ENCODE measurements around the gene SOCS7. TPM values are rescaled to one million over a fixed set of nuclear protein-coding genes. Genes with fewer than 3 reads are reported as not detected.
A peak's percentile ranks its signal among the peaks of the same experiment; 100 is the strongest.

SOCS7 gene
- total RNA-seq, 1 donor from 2014 or later, result 19.0 TPM

DNA sequence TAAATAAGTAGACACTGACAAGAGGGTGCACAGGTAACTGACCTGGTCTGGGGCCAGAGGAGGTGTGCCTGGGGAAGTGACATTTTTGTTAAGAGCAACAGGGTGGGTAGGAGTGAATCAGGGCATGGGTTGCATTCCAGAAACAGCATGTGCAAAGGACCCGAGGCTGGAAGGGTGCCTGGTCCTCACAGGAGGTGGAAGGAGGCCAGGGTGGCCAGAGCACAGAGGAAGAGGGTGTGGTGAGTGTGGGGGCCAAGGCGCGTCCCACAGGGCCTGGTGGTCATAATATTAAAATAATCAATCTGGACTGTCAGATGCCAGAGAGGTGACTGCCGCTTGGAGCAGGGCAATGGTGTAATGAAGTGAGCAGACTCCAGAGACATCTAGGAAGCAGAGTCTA, 90.9 kb downstream of the SOCS7 start:
- Histone ChIP-seq H3K4me3 (ENCODE audit: low read depth, low read length) (no peak overlapping the region), H3K27me3 (ENCODE audit: control insufficient read depth, insufficient read depth, low read length) (no peaks in the 10 kb centered on the region), H3K36me3 (ENCODE audit: control insufficient read depth, insufficient read depth, low read length) (no peaks in the 10 kb centered on the region)
- DNase-seq (ENCODE audit: low read depth) (no peak), FAIRE-seq (no peak)
- no peak for TF ChIP-seq CTCF (IDR thresholded peaks at IDR 0.05; ENCODE audit: insufficient read depth, low read length, severe bottlenecking)

GRCh38 chr17:38443356-38444031, 91.8 kb downstream of the SOCS7 start:
- FAIRE-seq, result no peak
- H3K27me3 ChIP-seq (ENCODE audit: control insufficient read depth, insufficient read depth, low read length), result no peaks in the 10 kb centered on the region
- H3K4me3 ChIP-seq (ENCODE audit: low read depth, low read length), result no peak overlapping the region
- H3K36me3 ChIP-seq (ENCODE audit: control insufficient read depth, insufficient read depth, low read length), result no peaks in the 10 kb centered on the region
- TF ChIP-seq CTCF (IDR thresholded peaks at IDR 0.05; ENCODE audit: insufficient read depth, low read length, severe bottlenecking), result no peak
- DNase-seq (ENCODE audit: low read depth), result no peak

GRCh38 chr17:38444151-38444550, 92.5 kb downstream of the SOCS7 start:
- no peak overlapping the region for H3K4me3 ChIP-seq (ENCODE audit: low read depth, low read length)
- H3K27me3 ChIP-seq (ENCODE audit: control insufficient read depth, insufficient read depth, low read length), result no peaks in the 10 kb centered on the region
- DNase-seq (ENCODE audit: low read depth) (peak; percentile 50), FAIRE-seq (no peak)
- no peaks in the 10 kb centered on the region for H3K36me3 ChIP-seq (ENCODE audit: control insufficient read depth, insufficient read depth, low read length)
- peak; percentile 99 for TF ChIP-seq CTCF (IDR thresholded peaks at IDR 0.05; ENCODE audit: insufficient read depth, low read length, severe bottlenecking)

GRCh38 chr17:38447502-38448085, 96.0 kb downstream of the SOCS7 start:
- H3K4me3 ChIP-seq (ENCODE audit: low read depth, low read length), result no peak overlapping the region
- no peak for TF ChIP-seq CTCF (IDR thresholded peaks at IDR 0.05; ENCODE audit: insufficient read depth, low read length, severe bottlenecking)
- H3K36me3 ChIP-seq (ENCODE audit: control insufficient read depth, insufficient read depth, low read length), result no peaks in the 10 kb centered on the region
- FAIRE-seq, result no peak
- no peaks in the 10 kb centered on the region for H3K27me3 ChIP-seq (ENCODE audit: control insufficient read depth, insufficient read depth, low read length)
- no peak for DNase-seq (ENCODE audit: low read depth)

DNA sequence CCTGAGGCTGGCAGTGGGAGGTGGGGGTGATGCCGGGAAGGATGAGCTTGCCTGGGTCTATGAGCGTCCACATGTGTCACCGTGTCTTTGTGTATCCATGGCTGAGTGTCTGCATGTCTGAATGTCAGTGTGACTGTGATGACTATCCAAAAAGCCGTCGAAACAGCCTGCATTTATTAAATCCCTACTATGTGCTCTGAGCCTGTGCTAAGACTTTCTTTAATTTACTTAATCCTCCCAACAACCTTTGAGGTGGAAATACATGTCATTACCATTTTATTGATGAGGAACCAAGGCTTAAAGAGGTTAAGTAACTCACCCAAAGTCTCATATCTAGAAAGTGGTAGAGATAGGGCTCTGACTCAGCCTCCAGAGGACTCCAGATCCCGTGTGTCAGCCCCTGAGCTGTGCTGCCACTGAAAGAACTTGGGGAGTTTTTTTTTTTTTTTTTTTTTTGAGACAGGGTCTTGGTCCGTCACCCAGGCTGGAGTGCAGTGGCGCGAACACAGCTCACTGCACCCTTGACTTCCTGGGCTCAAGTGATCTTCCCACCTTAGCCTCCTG, 96.6 kb downstream of the SOCS7 start:
- H3K27me3 ChIP-seq (ENCODE audit: control insufficient read depth, insufficient read depth, low read length), result no peaks in the 10 kb centered on the region
- H3K36me3 ChIP-seq (ENCODE audit: control insufficient read depth, insufficient read depth, low read length), result no peaks in the 10 kb centered on the region
- TF ChIP-seq CTCF (IDR thresholded peaks at IDR 0.05; ENCODE audit: insufficient read depth, low read length, severe bottlenecking), result no peak
- peak; percentile 53 for DNase-seq (ENCODE audit: low read depth)
- FAIRE-seq, result no peak
- no peak overlapping the region for H3K4me3 ChIP-seq (ENCODE audit: low read depth, low read length)

Data from bronchial epithelial cell (primary cell).